Fibroblast of skin of right biceps (primary cell): Measurements from ENCODE around the gene ZNF664.

ENCODE experiments used
- DNase-seq: peaks from one replicate; pipeline ENCODE4 v3.0.0-alpha.2; 2013

ZNF664 gene

DNA sequence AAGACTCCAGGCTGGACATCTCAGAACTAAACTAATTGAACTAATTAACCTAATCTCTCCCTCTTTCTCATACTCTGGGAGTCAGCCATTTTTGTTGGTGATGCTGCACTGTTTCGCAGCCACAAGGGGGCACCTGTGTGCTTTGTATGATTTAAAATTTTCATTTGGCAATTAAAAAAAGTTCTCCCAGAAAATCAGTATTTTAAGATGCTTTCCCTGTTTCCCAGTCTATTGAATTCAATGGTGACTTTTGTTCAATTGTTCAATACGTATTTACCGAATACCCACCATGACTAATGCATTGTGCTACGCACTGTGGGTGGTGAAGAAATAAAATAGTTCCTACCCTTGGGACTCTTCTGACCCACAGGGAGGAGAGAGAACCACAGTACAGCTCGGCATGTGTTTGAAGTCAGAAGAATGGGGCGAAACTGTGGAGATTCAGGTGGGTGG lies 63.7 kb downstream of the ZNF664 start:
- peak; percentile 47 for DNase-seq

DNA sequence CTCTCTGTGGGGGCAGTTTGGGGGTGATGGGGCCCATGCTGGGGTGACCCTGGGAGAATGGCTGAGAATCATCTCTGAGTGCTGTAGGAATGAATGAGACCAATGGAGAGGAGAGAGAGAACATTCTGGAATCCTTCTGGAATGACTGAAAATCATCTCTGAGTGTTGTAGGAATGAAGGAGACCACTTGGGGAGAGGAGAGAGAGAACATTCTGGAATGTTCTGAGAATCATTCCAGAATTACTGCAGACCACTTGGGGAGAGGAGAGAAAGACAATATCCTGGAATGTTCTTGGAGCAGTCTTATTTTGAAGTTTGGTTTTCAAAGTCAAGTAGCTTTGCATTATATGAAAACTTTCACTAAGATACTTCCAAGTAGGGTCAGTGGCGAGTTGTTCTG lies 64.3 kb downstream of the ZNF664 start:
- DNase-seq = no peak

DNA sequence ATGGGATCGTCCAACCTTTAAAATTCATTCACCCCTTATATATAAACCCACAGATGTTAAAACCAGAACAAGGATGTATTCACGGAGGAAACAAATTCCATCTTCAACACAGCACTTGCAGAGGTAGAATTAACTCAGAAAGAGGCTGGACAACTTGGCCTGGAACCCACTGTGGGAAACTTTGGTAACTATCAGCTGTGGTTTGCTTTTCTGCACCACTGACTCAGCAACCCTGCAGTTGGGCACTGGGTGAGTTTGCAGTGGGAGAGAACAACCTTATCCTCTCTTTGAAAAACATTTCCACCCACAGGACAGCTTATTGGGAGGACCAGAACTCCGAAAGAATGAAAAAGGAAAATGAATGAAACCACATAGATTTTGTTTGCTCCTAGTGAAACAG lies 66.3 kb downstream of the ZNF664 start:
- no peak for DNase-seq

DNA sequence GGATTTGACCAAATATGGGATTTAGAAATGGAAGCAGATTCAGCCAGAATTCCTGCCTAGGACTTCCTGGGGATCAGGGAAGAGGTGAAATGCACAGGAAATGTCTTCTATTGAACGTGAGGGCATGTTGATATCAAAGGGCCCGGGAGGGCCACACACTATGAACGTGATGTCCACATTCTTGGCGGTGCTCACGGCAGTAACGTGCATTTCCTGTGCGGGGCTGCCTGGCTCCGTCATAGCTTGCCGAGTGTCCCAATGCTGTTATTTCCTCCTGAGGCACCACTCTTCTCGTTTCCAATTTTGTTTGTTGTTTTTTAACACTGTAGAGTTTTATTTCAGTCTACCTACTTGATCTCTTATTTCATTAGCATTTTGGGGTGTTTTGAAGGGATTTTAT lies 67.3 kb downstream of the ZNF664 start:
- DNase-seq = no peak

DNA sequence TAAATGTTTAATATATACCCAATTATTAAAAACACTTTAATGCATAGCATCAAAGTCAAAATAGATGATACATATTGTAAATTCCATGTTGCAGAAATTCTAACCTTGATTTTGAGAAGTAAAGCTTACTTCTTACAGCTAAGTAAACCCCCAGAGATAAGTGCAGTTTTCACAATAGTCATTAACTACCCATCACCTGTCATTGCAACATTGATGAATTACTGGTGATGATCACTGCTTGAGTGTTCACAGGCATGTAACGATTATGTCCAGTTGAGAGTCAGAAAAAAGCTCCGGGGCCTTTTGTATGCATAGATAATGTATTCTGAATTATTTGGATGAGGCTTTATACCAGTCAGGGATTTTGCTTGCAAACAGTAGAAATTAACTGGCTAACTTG lies 67.7 kb downstream of the ZNF664 start:
- DNase-seq = no peak

DNA sequence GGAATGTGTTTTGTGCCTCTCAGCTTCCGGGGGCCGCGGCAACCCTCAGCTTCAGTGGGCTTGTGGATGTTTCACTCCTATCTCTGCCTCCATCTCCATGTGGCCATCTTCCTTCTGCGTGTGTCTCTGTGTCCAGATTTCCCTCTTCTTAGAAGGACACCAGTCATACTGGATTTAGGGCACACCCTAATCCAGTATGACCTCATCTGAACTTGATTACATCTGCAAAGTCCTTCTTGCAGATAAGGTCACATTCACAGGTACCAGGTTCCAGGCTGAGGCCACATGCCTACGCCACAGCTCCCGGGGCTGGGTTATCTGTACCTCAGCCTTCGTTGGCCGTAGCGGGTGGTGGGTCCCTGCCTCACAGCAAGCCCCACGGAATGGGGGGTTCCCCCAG lies 68.9 kb downstream of the ZNF664 start:
- no peak for DNase-seq

DNA sequence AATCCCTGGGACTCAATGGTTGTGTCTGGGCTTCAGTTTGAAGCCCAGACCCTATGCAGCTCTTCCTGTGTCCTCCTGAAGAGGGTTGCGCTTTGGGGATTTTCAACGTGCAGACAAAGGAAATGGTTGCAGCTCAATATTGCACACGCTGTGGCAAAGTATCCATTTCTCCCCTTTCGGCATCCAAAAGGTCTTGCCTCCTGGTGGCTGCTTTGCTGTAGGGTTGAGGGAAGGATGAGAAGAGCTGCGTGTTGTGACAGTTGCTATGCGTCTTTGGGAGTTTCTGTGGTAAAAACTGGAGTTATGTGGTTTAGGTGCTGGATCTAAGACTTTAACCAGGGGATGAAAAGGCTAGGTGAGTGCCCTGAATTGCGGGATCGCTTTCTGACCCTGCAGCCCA lies 71.0 kb downstream of the ZNF664 start:
- no peak for DNase-seq

DNA sequence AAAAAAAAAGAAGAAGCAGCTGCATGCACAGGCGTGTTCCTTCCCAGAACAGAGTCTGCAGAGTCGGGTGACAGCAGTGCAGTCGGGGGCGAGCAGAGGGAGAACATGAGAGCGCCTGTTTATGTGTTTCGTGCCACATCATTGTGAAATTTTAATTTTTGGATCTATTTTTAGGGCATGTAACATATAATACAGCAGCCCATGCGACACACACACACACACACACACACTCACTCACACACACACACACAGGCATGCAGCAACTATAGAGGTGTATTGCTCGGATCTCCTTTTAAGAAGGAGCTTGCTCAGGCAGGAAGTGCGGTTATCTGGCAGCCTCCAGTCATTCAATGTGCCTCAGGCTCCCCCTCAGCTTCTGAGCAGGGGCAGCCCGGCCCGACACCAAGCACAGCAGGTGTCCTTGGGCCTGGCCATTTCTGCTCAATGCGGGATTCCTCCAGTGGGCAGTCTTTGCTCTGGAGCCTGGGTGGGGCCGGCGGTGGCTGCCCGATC lies 71.8 kb downstream of the ZNF664 start:
- no peak for DNase-seq

DNA sequence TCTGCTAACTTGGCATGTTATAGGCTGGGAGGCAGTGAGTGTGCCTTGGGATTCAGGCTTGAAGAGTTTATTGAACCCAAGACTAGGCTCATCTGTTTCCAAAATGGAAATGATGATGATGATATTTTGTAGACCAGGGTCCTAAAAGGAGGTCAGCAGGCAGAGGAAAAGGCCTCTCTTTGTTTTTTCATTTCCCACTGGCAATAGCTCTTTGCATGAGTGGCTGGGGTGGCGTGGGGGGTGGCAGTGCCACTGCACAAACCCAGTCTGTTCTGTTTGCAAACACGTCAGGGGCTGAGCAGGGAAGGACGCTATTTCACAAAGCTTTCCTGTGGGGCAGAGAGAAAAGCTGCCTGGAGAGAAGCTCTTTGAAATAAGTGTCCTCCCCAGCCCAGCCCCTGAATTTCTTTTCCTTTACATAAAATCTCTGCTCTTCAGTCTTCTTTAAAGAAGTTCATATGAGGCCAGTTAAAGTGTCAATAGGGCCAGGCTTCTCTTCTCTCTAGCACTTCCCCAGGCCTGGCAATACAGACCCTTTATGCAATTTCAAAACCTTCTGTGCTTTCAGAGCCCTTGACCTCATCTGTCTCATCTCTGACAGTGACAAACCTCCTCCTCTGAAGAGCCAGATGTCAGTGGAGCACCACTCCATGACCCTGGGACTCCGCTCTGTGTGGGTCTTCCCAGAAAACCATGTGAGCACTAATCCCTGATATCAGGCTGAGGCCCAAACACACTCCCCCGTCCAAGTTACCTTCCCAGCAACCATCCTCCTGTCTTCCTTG lies 72.8 kb downstream of the ZNF664 start:
- no peak for DNase-seq

DNA sequence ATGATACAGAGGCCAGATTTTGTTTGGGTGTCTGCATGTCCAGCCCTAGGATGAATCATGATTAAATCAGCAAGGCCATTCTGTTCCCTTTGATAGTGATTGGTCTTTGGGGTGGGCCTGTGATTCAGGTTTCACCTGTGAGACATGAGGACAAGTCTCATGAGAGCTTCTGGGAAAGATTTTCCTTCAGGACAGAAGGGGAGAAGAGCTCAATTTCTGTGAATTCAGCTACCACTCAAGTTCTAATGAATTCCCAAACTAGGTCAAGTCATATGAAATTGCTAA lies 73.4 kb downstream of the ZNF664 start:
- DNase-seq = no peak

DNA sequence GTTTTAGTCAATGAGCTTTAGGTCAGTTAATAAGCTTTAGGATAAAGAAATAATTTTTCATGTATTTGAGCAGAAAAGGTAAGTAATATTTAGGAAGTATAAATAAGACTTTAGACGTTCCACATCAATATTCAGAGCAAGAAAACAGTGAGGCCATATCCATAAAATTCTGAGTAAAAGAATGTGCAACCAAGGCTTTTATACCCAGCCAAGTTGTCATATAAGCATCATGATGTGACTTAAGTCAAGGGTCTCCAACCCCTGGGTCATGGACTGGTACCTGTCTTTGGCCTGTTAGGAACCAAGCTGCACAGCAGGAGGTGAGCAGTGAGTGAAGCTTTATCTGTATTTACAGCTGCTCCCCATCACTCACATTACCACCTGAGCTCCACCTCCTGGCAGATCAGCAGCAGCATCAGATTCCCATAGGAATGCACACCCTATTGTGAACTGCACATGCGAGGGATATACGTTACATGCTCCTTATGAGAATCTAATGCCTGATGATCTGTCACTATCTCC lies 74.1 kb downstream of the ZNF664 start:
- DNase-seq = no peak

DNA sequence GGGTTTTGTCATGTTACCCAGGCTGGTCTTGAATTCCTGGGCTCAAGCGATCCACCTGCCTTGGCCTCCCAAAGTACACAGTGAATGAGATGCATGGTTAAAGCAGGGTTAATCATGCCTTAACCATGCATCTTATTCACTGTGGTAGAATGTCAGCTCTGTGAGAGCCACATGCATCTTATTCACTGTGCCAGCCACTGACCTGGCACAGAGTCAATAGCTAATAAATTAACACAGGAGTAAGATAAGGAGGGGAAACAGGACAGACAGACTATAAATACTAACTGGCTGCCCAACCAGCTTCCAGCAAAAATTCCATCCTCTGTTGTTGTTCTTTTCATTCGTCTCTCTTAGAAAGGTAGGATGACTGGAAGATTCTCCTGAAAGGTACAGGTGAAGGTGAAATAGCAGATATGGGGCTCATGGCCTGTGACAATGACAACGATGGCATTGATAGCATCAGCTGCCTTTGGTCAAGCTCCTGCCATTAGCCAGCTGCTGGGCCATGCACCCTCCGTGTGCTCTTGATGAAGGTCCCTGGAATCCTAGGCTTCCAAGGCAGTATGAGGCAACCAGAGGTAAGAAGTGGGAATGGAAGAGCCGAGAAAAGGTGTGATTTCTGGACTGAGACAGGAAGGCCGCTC lies 76.6 kb downstream of the ZNF664 start:
- DNase-seq = no peak

DNA sequence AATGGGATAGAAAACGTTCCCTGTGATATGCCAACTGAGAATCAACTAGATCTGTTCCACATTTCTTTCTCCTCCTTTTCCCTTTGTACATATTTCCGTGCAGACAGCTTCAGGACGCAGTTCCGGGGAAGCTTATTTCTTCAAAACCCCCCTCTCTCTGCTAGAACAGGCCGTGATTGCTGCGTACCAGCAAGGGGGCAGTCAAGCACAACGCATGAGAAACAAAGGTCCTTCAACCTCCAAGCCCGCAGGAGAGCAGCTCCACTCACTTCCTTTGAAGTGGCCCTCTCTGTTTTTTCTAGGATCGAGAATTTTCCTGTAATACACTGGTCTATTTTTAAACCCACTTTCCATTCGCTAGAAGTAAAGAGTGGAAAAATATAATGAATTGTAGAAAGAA lies 80.8 kb downstream of the ZNF664 start:
- DNase-seq = peak; percentile 82

DNA sequence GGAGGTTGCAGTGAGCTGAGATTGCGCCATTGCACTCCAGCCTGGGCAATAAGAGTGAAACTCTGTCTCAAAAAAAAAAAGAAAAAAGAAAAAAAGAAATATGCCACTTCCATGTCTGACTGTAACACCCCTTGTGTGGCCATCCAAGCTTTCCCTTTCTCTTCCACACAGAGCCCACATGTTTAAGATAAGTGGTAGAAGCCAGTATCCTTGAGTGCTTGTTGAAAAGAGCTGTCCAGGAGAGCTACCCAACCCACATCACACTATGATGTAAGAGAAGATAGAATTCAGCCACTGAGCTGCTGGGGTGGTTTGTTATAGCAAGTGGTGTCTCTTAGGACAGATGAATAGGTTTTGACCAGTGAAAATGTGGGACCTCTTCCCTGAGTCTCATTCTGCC lies 82.1 kb downstream of the ZNF664 start:
- no peak for DNase-seq

DNA sequence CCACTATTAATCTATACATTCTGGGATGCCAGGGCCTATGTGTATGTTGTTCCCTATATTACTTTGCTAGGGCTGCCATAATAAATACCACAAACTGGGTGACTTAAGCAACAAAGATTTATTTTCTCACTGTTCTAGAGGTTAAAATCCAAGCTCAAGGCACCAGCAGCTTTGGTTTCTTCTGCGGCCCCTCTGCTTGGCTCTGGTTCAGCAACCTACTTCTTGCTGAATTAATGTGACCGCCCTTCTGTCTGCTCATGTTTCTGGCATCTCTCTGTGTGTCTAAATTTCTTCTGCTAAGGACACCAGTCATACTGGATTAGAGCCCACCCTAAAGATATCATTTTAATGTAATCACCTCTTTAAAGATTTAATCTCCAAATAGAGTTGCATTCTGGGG lies 84.7 kb downstream of the ZNF664 start:
- DNase-seq = peak; percentile 40

DNA sequence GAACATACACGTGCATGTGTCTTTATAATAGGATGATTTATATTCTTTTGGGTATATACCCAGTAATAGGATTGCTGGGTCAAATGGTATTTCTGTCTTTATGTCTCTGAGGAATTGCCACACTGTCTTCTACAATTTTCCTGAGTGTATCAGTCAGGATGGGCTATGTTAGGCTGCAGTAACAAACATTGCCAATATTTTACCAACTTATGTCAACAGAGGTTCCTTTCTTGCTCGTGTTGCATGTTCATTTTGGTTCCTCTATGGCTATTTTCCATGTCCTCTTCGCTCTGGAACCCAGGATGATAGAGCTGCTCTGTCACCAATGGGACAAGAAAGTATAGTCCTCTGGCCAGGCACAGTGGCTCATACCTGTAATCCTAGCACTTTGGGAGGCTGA lies 86.7 kb downstream of the ZNF664 start:
- no peak for DNase-seq
